ENCODE results near the gene CTTNBP2.

- TF ChIP-seq CTCF (IDR thresholded peaks at IDR 0.05): no peak
- TF ChIP-seq POLR2A (IDR thresholded peaks at IDR 0.05): no peak
These were observed 32.2 kb downstream of the CTTNBP2 start for GRCh38 chr7:117841011-117841410.

Data from thyroid gland (tissue), 4 donors.